Measurements from ENCODE around the gene NEUROD2.
A peak's percentile ranks its signal among the peaks of the same experiment; 100 is the strongest.

NEUROD2 gene

DNA sequence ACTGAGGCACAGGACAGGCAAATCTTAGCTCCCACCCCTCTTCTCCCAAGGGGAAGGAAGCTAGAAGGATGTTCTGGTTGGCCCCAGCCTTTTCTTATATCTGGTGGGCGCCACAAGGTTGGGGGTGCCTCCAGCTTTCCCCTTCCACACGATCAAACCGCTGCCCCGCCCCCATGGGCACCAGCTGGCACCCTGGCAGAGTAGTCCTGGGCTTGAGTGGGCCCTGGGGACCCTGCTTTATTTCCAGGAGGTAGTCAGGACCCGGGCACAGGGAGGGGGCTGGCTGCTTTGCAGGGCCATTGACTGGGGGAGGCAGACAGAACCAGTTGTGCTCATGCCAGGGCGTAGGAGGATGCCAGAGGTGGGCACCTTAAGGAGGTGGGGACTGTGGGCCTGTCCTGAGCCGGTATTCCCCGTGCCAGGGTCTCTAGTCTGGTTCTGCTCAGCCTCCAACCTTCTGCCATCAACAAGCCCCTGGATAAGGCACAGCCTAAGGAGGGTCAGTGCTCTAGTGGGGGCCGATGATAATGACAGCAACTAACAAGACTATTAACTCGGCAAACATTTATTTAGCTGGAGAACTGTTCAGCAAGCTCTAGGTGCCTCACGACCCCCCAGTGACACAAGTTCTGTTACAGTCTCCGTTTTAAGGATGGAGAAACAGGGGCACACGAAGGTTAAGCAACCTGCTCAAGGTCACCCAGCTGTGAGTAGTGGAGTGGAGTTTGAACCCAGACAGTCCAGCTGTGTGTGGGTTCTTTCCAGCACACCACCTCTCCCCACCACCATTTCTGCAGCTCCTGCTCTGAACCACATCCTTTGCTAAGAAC is 11.5 kb upstream of the NEUROD2 start:
- DNase-seq (ENCODE audit: low read depth) = no peak
- TF ChIP-seq, protein P1, sequence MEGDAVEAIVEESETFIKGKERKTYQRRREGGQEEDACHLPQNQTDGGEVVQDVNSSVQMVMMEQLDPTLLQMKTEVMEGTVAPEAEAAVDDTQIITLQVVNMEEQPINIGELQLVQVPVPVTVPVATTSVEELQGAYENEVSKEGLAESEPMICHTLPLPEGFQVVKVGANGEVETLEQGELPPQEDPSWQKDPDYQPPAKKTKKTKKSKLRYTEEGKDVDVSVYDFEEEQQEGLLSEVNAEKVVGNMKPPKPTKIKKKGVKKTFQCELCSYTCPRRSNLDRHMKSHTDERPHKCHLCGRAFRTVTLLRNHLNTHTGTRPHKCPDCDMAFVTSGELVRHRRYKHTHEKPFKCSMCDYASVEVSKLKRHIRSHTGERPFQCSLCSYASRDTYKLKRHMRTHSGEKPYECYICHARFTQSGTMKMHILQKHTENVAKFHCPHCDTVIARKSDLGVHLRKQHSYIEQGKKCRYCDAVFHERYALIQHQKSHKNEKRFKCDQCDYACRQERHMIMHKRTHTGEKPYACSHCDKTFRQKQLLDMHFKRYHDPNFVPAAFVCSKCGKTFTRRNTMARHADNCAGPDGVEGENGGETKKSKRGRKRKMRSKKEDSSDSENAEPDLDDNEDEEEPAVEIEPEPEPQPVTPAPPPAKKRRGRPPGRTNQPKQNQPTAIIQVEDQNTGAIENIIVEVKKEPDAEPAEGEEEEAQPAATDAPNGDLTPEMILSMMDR (IDR thresholded peaks at IDR 0.05; ENCODE audit: insufficient read depth, low read depth, low read length, missing control alignments) = no peak
- no peak overlapping the region for H3K4me3 ChIP-seq (ENCODE audit: low read depth, low read length)

DNA sequence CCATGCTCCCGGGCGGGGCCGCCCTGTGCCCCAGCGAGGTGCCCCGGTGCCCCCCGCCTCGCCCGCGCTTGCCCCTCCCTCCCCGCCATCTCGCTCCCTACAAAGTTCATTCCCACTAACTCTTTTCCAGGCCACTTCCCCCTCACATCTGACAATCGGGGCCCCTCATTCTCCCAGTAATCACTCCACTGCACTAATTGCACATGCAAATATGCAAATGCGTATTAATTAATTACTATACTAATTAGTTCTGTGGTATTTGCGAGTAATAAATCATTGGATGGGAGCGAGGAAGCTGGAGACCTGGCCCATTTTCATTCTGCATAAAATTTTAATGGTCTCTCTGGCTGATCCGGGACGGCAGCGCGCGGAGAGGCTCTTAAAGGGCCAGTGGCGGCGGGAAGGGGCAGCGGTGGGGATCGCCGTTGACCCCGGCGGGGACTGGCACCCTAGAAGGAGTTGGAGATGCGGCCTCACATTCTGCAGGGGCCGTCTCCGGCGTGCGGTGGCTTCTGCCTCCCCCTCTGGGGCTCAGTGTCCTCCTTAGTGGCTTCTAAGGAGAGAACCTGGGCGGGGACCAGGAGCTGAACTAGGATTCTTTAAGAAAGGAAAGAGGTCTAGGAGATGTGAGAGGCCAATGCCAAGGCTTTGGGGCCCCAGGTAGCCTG is 10.7 kb upstream of the NEUROD2 start:
- no peak for DNase-seq (ENCODE audit: low read depth)
- TF ChIP-seq, protein P1 (IDR thresholded peaks at IDR 0.05; ENCODE audit: insufficient read depth, low read depth, low read length, missing control alignments) = no peak
- H3K4me3 ChIP-seq (ENCODE audit: low read depth, low read length) = peak overlapping the region; percentile 62

DNA sequence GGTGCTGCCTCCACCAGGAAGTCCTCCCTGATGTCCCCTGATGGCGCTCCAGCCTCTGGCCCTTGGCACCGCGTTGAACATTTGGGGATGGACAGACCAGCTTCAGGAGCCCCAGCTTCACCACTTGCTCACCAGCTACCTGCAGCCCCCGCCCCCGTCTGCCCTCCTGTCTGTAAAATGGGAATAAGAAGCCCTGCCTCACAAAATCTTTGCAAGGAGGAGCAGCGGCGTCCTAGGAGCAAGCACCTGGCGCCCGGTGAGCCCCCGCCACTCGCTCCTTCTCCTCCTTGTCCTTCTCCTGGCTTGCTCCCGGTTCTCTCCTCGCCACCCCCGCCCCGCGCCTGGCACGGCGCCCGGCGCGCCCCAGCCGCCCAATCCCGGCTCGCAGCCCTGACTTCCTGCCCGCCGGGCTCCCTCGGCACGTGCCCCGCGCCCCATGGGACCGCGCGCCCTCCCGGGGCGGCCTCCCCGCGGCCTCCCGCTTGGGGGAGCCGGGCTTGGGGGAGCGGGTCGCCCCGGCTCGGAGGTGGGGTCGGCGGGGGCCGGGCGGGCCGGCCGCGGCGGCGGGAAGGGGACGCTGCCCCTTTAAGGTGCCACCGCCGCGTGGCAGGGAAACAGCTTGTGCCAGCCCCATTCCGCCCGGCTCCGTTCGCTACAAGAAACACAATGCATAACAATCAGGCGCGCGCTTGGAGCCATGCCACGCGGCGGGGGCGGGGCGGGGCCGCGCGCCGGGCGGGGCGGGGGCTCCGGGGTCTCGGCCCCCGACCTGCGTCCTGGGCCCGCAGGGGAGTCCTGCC is 9.9 kb upstream of the NEUROD2 start:
- peak; percentile 56 for DNase-seq (ENCODE audit: low read depth)
- TF ChIP-seq, protein P1 (IDR thresholded peaks at IDR 0.05; ENCODE audit: insufficient read depth, low read depth, low read length, missing control alignments) = no peak
- H3K4me3 ChIP-seq (ENCODE audit: low read depth, low read length) = peak overlapping the region; percentile 62

DNA sequence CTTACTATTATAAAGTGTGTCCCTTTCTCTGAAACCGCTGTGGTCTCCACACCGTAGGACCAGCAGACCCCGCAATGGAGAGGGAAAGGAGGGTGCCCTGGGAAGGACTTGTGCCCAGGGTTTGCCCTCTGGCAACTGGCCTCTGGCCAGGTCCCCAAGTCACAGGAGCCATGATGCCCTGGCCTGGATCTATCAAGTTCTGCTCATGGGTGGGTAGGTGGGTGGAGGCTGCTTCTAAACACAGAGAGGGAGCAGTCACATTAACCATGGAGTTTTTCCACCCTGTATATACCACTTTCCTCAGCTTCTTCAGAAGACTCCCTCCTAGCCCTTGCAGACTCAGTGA is 9.4 kb upstream of the NEUROD2 start:
- TF ChIP-seq, protein P1 (IDR thresholded peaks at IDR 0.05; ENCODE audit: insufficient read depth, low read depth, low read length, missing control alignments) = no peak
- no peak for DNase-seq (ENCODE audit: low read depth)
- H3K4me3 ChIP-seq (ENCODE audit: low read depth, low read length) = peak overlapping the region; percentile 62

DNA sequence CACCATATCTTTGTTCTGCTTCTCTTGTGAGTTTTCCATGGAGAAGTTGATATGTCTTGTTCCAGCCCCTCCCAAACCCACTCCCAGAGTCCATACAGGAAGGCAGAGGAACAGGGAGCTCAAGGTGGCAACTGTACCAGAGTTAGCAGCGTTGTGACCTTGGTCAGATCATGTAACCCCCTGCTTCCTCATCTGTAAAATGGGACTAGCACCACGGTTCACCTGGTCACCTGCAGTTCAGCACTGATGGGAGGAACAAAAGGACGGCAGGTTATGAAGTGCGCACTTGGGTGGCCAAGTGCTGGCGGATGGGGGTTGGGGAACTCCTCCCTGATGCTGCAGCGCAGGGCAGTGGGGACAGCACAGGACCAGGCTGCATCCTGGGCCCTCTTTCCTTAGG is 7.7 kb upstream of the NEUROD2 start:
- DNase-seq (ENCODE audit: low read depth) = no peak
- H3K4me3 ChIP-seq (ENCODE audit: low read depth, low read length) = no peak overlapping the region
- TF ChIP-seq, protein P1 (IDR thresholded peaks at IDR 0.05; ENCODE audit: insufficient read depth, low read depth, low read length, missing control alignments) = no peak

DNA sequence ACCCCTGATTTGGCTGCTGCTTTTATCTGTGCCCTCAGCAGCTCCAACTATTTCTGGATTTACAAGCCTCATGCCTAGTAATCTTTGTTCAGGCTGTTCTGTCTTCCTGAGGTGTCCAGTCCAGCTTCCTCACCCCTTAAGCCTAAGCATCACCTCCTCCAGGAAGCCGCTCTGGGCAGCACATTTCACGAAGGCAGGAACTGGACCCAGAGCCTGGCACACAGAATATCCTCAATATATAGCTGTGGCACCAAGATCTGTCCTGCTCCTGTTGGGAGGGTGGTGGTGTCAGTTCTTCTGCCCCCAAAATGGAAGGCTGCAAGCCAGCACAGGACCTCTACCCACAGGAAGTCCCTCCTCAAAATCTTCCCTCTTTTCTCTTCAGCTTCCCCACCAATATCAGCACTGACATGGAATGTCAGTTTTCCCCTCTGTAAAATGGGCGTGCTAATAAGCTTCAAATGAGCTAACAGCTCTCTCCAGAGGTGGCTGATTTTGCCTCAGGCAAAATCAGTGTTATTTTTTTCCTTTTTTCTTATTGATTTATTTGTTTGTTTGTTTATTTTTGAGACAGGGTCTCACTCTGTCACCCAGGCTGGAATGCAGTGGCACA is 6.9 kb upstream of the NEUROD2 start:
- TF ChIP-seq, protein P1 (IDR thresholded peaks at IDR 0.05; ENCODE audit: insufficient read depth, low read depth, low read length, missing control alignments) = no peak
- DNase-seq (ENCODE audit: low read depth) = no peak
- no peak overlapping the region for H3K4me3 ChIP-seq (ENCODE audit: low read depth, low read length)

Measured in GM12865 (cell line).